HG03196 (cell line): ENCODE results near the gene ZMAT5.

Source experiments
- ATAC-seq: cut with Tn5 transposase; IDR thresholded peaks from one replicate; pipeline ENCODE4 v1.9.1; 2021; ENCODE audit not compliant: unreplicated experiment

ZMAT5 gene

GRCh38 chr22:29766632-29767170 is at the start of gene ZMAT5:
Gene ZMAT5 (minus strand): TSS chr22:29767007. CDS start chr22:29748544, 18,463 bp downstream.
- ATAC-seq, result peak; percentile 92

GRCh38 chr22:29816539-29816938 is 49.7 kb upstream of the ZMAT5 start:
- ATAC-seq, result no peak

GRCh38 chr22:29816128-29816527 is 49.3 kb upstream of the ZMAT5 start:
- no peak for ATAC-seq

GRCh38 chr22:29815580-29815979 is 48.8 kb upstream of the ZMAT5 start:
- ATAC-seq, result no peak

- ATAC-seq, result no peak
Measured at GRCh38 chr22:29814003-29814402, 47.2 kb upstream of the ZMAT5 start.

GRCh38 chr22:29813563-29813962 is 46.8 kb upstream of the ZMAT5 start:
- no peak for ATAC-seq

- ATAC-seq, result no peak
Measured at GRCh38 chr22:29813126-29813525, 46.3 kb upstream of the ZMAT5 start.

GRCh38 chr22:29811377-29811776 is 44.6 kb upstream of the ZMAT5 start:
- ATAC-seq, result no peak

GRCh38 chr22:29810216-29810615 is 43.4 kb upstream of the ZMAT5 start:
- ATAC-seq, result no peak

- no peak for ATAC-seq
Measured at GRCh38 chr22:29806196-29806595, 39.4 kb upstream of the ZMAT5 start.

GRCh38 chr22:29804985-29805384 is 38.2 kb upstream of the ZMAT5 start:
- no peak for ATAC-seq

GRCh38 chr22:29803190-29803589 is 36.4 kb upstream of the ZMAT5 start:
- ATAC-seq, result no peak

- ATAC-seq, result no peak
Measured at GRCh38 chr22:29801796-29802195, 35.0 kb upstream of the ZMAT5 start.

GRCh38 chr22:29801153-29801552 is 34.3 kb upstream of the ZMAT5 start:
- ATAC-seq, result no peak

GRCh38 chr22:29799217-29799680 is 32.4 kb upstream of the ZMAT5 start:
- ATAC-seq, result no peak

- ATAC-seq, result no peak
Measured at GRCh38 chr22:29798801-29799200, 32.0 kb upstream of the ZMAT5 start.

GRCh38 chr22:29798318-29798717 is 31.5 kb upstream of the ZMAT5 start:
- ATAC-seq, result no peak

- ATAC-seq, result no peak
Measured at GRCh38 chr22:29797351-29797750, 30.5 kb upstream of the ZMAT5 start.

- no peak for ATAC-seq
Measured at GRCh38 chr22:29795663-29796062, 28.9 kb upstream of the ZMAT5 start.

- ATAC-seq, result no peak
Measured at GRCh38 chr22:29793396-29793795, 26.6 kb upstream of the ZMAT5 start.

GRCh38 chr22:29790061-29790460 is 23.3 kb upstream of the ZMAT5 start:
- ATAC-seq, result no peak

- no peak for ATAC-seq
Measured at GRCh38 chr22:29788339-29789279, 21.8 kb upstream of the ZMAT5 start.
